GM18907 (cell line): ENCODE data around the gene IL21.
"Not testable (repeated sequence)": the region's sequence is repeated elsewhere in the genome, so short reads cannot be mapped to it uniquely, and the experiment has no call there.

Experiments used
- ATAC-seq: cut with Tn5 transposase; IDR thresholded peaks from one replicate; pipeline ENCODE4 v1.9.1; 2021; ENCODE audit warnings: mild to moderate bottlenecking, moderate library complexity; ENCODE audit not compliant: unreplicated experiment

IL21 gene

DNA sequence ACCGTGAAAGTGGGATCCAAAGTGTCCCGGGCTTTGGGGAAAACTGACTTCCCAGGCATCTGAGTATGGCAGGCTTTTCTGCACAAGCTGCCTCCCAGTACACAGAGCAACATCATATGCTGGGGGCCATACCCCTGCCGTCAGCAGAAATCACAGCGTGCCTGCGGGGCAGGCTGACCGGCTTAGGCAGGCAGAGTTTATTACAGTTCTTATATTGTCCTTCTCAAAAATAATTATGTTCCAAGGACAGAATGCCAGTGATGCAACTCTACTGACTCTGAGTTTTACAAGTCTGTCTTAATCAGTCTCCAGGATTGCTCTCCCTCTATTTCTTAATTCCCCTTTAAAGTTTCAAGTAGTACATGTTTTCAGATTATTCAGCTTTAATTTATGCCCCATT, 37.0 kb downstream of the IL21 start:
- no peak for ATAC-seq

DNA sequence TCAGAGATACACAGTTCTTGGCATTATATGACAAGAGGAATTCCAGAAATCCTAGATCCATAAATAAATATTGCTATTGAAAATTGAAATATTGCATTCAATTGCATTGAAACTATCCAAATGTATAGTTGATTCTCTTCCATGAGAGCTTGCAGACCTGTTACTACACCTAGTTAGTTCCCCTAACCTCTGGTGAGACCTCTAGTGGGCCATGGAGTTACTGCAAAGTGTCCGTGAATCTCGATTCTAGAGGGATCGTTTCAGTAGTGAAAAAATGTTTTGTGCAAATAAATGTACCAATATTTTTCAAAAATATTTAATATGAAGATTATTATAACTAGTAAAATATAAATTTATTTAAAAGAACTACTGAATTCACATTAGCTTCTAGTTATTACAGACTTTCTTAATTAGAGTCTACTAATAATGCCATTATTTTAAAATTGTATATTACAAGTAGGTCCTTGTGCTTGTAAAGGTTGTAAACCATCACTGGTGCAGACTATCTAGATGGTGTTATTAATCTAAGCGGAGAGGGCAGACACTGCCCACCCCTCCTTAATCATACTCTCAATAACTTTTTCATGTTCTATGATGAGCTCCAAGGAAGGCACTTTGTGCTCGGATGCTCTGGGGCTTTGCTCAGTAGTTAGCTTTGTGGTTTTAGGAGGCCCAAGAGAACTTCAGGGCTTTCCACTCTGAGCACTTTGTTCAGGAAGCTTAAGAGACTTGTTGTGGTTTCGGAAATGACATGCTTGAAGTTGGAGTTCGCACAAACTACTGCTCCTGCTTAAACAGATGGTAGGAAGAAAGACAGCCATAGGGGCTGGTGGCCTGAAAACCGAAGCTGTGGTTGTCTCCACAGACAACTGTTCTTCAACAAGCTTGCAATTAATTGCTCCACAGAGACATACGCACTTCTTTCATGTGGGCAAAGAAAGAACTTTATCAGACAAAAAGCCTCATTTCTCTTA, 42.8 kb downstream of the IL21 start:
- ATAC-seq, result peak; percentile 88

GRCh38 chr4:122577189-122577553, 43.7 kb downstream of the IL21 start:
- no peak for ATAC-seq

- peak; percentile 51 for ATAC-seq
Observed at GRCh38 chr4:122576261-122577188, 44.3 kb downstream of the IL21 start.

DNA sequence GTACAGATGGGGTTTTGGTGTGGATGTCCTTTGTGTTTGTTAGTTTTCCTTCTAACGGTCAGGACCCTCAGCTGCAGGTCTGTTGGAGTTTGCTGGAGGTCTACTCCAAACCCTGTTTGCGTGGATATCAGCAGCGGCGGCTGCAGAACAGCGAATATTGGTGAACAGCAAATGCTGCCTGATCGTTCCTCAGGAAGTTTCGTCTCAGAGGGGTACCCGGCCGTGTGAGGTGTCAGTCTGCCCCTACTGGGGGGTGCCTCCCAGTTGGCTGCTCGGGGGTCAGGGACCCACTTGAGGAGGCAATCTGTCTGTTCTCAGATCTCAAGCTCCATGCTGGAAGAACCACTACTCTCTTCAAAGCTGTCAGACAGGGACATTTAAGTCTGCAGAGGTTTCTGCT, 46.5 kb downstream of the IL21 start:
- ATAC-seq, result not testable (repeated sequence)

DNA sequence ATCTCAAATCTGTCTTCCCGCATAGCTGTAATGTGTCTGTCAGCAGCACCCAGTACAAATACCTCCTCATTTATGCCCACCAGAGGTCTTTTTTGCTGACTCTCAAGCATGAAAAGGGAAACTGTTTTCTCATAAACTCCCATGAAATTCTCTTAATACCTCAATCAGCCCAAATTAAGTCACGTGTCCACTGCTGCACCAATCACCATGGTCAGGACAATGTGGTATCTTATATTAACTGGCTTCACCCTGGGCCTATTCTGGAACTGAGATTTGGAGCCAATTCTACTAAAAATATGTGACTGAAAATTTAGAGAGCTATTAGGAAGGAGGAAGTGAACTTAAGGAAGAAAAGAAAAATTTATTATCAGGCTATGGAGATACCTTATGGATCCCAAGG, 58.4 kb downstream of the IL21 start:
- ATAC-seq, result no peak
